Epidermal melanocyte (primary cell): Measurements from ENCODE around the gene DYRK1A.
A peak's percentile ranks its signal among the peaks of the same experiment; 100 is the strongest.
"Not testable (repeated sequence)": the region's sequence is repeated elsewhere in the genome, so short reads cannot be mapped to it uniquely, and the experiment has no call there.

Experiments used
- DNase-seq: peaks from one replicate; pipeline ENCODE4 v3.0.0; 2011; ENCODE audit warnings: low spot score; ENCODE audit not compliant: insufficient read length

Gene DYRK1A

DNA sequence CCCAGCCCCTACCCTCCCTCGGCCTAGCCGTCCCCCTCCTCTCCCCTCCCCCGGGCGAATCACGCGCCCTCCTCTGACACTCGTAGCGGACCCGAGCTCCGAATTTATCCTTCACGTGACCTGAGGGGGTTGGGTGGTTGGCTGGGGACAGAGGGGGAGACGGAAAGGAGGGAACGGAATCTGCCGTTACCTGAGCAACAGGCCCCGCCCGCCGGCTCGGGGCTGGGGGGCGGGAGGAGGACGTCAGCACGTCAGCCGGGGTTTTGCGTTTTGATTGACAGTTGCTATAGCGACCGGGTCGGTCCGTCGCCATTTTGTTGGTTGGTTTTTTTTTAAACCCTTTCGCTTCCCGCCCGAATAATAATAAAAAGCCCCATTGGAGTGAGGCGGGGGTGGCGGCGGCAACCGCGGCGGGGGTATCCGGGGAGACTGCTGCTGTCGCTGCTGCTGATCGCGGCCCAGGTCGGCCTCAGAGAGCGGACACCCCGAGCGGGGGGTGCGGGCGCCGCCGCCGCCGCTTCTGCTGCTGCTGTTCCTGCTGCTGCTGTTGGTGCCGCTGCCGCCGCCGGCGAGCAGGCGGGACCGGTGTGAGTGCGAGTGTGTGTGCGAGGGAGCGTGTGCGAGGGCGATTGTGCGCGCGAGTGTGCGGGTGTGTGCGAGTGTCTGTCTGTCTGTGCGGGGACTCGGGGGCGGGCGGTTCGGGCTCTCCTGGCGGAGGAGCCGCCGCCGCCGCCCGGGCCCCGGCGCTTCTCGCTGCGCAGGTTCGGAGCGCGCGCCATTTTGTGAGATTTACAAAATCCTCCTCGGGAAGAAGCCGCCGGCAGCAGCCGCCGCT, at the start of gene DYRK1A:
Gene DYRK1A, plus strand, starts transcription at position 292 of the 835 bp plus-strand sequence. CDS start 53,602 bp downstream, outside the sequence.
- DNase-seq = peak; percentile 96

- no peak for DNase-seq
Measured at GRCh38 chr21:37319551-37319950, 47.0 kb upstream of the DYRK1A start.

DNA sequence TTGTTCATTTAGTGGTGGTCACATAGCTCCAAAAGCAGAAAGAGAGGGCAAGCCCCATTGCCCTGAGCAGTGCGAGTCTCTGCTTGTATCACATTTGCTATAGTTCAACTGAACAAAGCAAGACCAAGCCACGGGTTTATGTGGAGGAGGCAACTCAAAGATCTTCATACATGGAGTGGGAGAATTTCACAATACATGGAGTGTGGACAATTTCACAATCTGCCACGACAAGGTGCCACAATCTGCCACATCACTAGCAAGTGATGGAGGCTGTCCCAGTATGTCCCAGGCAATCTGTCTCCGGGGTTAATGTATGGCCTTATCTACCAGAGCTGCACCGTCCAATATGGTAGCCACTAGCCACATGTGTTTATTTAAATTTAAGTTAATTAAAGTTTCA, 44.5 kb upstream of the DYRK1A start:
- no peak for DNase-seq

- DNase-seq = no peak
Measured at GRCh38 chr21:37324558-37324957, 42.0 kb upstream of the DYRK1A start.

DNA sequence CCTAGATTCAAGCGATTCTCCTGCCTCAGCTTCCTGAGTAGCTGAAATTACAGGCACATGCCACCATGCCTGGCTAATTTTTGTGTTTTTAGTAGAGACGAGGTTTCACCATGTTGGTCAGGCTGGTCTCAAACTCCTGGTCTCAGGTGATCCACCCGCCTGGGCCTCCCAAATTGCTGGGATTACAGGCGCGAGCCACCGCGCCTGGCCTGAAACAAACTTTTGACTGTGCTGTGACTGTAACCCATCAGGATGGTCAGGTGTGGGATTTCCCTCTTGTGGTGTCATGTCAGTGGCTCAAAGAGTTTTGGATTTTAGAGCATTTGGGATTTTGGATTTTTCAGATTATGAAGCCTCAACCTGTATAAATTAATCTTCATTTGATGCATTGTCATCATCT, 38.4 kb upstream of the DYRK1A start:
- not testable (repeated sequence) for DNase-seq

DNA sequence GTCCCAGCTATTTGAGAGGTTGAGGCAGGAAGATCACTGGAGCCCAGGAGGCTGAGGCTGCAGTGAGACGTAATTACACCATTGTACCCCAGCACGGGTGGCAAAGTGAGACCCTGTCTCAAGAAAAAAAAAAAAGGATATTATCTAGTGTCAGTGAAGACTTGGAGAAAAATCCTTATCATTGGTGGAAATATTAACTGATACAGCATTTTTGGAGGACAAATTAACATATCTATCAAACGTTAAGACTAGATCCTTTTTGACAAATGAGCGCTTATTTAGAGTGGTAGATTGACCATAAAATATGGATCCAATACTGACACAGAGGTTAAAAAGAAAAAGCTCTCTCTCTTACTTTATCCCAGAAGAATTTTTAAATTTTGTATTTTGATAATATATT, 35.2 kb upstream of the DYRK1A start:
- no peak for DNase-seq

DNA sequence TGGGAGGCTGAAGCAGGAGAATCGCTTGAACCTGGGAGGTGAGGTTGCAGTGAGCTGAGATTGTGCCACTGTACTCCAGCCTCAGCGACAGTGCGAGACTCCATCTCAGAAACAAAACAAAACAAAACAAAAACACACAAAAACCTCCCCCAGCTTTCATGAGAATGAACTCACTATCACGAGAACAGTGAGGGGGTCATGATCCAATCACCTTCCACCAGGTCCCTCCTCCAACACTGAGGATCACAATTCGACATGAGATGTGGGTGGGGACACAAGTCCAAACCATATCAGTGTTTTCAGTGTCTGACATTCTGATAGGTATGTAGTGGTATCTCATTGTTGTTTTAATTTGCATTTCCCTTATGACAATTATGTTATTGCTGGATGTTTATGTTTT, 31.5 kb upstream of the DYRK1A start:
- DNase-seq = no peak

DNA sequence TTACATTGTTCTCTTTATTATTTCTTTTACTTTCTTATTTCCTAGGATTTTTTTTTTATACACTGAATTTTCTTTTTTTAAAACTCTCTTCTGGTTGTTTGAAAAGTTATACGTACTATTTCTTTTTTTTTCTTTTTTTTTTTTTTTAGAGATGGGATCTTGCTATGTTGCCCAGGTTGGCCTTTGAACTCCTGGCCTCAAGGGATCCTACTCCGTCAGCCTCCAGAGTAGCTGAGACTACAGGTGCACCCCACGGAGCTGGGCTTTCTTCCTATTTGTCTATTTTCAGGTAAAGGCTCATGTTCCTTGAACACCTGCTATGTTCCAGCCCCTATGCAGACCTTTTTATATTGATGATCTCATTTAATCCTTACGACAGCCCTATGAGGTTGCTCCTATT, 29.4 kb upstream of the DYRK1A start:
- no peak for DNase-seq

GRCh38 chr21:37337831-37338230, 28.7 kb upstream of the DYRK1A start:
- no peak for DNase-seq

DNA sequence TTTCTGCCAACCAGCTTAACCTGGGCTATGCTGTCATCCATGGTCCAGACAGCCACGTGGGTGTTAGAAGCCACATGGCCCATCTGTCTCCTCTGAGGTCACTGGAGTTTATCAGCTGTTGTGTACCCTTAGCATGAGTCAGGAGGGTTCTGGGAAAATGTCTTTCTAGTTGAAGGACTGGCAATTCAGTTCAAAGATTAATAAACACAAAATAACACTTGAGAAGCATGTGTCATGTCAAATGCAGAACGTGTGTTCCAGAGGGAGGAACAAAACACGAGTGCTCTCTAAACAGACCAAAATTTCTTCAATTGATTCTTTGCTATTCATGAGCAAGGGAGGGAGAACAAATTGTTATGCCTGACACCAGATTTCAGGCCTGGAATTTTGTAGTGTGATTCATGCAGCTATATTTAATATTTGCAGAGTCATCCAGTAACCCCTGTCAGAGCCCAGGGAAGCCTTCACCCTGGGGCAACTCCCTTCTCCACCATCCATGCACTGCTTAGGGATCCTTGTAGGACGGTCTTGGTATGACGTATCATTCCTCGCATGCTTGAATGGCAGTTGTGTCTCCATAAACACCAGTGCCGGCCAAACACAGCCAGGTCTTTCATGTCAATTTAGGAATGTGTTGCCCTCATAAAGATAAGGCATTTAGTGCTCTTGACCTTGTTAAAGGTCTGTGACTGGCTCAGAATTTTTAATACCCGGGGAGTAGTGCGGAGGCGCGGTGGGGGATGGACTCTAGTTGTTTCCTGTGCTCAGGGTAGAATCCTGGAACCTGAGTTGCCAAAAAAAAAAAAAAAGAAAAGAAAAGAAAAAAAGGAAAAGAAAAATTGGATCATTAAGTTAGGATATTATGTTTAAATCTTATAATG, 27.7 kb upstream of the DYRK1A start:
- DNase-seq = peak; percentile 69

DNA sequence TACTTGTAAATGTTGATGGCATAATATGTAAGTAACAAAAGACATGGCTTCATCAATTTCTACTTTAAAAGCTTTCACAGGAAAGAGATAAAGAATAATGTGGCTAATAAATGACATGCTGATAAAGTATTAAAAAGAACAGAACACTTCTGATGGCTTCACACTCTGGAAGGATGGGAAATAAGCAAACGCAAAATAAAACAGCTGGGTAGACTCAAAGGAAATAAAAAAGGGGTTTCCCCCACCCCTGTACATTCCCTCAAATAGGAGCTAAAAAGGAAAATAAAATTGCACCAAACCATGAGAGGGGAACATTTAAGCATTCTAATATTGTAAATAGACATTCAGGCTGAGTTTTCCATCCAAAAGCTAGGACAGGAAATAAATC, 27.0 kb upstream of the DYRK1A start:
- no peak for DNase-seq

GRCh38 chr21:37341254-37341960, 25.2 kb upstream of the DYRK1A start:
- DNase-seq = no peak

DNA sequence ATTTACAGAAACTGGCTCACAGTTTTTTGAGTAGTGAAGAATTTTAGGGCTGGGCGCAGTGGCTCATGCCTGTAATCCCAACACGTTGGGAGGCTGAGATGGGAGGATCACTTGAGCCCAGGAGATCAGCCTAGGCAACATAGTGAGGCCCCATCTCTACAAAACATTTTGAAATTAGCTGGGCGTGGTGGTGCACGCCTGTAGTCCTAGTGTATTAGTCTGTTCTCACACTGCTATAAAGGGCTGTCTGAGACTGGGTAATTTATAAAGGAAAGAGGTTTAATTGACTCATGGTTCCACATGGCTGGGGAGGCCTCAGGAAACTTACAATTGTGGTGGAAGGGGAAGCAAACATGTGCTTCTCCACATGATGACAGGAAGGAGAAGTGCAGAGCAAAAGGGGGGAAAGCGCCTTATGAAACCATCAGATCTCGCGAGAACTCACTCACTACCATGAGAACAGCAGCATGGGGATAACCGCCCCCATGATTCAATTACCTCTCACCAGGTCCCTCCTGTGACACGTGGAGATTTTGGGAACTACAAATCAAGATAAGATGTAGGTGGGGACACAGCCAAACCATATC, 24.4 kb upstream of the DYRK1A start:
- DNase-seq = no peak

GRCh38 chr21:37346841-37347430, 19.6 kb upstream of the DYRK1A start:
- no peak for DNase-seq

- no peak for DNase-seq
Measured at GRCh38 chr21:37348664-37349063, 17.9 kb upstream of the DYRK1A start.

GRCh38 chr21:37350472-37350871, 16.1 kb upstream of the DYRK1A start:
- DNase-seq = no peak

DNA sequence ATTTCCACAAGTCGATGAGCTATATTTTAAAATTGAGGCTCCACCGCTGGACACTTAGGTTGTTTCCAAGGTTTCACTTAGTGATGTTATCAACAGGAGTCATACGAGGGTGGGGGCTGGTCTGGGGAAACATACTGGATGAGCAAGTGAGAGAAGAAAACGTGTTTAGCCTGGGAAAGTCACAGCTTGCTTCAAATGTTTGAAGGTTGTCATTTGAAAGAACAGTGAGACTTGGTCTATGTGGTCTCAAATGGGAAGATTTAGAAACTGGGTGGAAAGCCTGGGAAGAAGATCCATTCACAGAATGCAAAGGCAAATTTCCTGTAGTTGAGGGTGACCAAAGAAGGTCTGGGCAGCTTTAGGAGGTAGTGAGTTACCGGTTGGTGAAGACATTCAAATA, 9.9 kb upstream of the DYRK1A start:
- no peak for DNase-seq

GRCh38 chr21:37357691-37358090, 8.9 kb upstream of the DYRK1A start:
- DNase-seq = no peak

DNA sequence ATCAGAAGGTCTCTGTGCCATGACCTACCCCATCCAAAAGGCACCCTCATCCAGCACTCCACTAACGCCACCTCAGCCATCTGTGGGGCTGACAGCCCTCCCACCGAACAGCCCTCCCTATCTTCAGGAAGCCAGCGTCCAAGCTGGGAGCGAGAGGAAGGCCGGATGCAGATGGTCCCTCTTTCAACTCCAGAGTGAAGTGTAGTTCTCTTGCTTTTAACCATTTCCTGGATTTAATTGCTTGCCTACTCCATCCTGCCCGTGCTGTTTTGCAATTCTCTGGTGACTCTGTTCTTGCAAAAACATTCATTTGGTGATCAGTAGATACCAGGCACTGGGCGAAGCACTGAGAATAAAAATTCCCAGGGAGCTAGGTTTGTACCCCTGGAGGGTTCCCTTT, 8.2 kb upstream of the DYRK1A start:
- no peak for DNase-seq

DNA sequence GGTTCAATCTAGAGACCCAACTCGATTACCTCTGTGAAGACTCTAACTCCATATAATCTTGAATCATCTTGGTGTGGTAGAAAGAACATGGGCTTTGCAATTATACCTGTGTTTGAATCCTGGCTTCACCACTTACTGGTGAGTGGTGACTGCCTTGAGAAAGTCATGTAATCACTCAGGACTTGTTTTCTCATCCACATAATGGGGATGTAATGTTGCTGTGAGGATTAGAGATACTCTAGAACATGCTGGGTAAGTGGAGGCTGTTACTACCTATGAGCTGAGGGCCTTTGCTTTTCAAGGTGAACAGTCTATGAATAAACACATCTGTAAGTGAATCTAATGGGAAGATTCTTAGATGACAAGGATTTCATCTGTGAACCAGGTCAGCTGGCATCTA, 2.6 kb upstream of the DYRK1A start:
- no peak for DNase-seq

DNA sequence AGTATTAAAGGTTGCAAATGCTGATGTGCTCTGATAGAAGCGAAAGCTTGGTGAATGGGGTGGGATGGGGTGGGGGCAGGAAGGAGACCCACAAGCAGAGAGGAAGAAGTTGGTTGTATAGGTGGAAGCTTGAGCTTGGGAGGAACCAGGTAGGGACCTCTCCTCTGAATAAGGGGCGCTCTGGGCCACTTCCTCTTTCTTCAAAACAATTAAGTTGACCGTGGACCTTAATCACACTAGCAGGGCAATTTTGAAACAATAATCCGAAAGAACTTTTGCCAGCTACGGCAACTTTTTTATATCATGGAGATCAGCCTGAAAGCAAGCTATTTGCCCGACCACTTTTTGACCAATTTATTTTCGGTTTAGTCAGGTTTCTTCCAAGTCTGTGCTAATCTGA, 1.9 kb upstream of the DYRK1A start:
- DNase-seq = no peak
